Daoy (cell line): ENCODE data around the gene CELA2B. TPM values are rescaled to one million over a fixed set of nuclear protein-coding genes. Genes with fewer than 3 reads are reported as not detected.
"Not testable (repeated sequence)": the region's sequence is repeated elsewhere in the genome, so short reads cannot be mapped to it uniquely, and the experiment has no call there.

Experiments
- DNase-seq: peaks from one replicate; pipeline ENCODE4 v3.0.0-alpha.2; 2015; ENCODE audit warnings: low read depth
- total RNA-seq: library from RNA; depleted of rRNA; stranded (reverse); fragments of >200 nt; shearing (Covaris generic); gene quantifications from 2 replicates; pipeline ENCODE4 v1.2.3, GENCODE V29; 2014; rRNA removed

Gene CELA2B
- total RNA-seq: not detected in 2 replicates

DNA sequence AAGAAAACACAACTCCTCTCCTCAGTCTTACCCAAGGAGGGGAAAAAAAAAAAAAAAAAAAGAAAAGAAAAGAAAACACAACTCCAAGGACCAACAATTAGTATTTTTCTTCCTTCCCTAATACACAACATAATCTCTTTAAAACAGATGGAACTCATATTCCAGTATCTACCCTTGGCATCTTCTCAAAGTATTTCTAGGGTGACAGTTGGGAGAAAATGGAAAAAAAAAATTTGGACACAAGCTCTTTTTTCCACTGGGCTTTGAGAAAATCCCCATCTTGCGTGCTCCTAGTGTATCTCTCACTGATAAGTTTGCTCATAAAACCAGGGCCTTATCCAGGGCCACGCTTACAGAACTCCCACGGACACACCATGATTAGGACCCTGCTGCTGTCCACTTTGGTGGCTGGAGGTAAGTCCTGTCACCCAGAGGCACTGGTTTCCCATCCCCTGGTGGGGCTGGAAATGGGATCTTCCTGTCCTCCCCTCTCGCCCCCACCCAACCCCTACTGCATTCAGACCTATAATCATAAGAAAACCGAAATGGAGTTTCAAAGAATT lies at the start of gene CELA2B:
Gene CELA2B, plus strand, starts transcription at position 353 of the 563 bp plus-strand sequence. Its CDS starts 22 bp downstream, at position 375.
- DNase-seq: no peak

DNA sequence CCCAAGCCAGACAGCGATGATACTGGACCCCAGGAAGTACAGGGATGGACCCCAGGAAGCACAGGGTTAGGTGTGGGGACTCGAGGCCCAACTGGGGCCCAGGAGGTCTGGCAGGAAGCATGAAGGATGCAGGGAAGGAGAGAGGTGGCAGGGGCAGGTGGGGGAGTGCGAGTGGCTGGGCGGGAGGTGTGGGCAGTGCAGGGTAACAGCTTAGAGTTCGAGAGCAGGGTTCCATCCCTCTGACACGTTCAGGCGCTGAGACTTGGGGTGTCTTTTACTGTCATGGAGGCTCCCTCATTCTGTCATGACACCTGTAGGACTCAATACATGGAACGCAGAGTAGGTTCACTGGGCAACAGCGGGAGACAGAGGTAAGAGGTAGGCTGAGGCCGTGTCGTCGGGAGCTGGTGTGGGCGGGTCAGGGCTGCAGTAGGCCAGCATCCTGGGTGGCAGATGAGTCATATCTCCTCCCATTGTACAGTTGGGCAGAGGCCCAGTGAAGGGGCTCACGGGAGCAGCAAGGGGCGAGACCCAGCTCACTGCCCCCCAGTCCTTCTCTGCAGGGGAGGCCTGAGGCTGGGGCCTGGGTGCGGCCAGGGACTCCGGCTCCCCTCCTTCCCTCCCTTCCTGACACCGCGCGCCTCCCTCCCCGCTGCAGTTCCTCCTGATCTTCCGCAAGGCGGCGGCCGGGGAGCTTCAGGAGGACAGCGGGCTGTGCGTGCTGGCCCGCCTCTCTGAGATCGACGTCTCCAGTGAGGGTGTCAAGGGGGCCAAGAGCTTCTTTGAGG lies 49.2 kb upstream of the CELA2B start:
- peak; percentile 73 for DNase-seq

DNA sequence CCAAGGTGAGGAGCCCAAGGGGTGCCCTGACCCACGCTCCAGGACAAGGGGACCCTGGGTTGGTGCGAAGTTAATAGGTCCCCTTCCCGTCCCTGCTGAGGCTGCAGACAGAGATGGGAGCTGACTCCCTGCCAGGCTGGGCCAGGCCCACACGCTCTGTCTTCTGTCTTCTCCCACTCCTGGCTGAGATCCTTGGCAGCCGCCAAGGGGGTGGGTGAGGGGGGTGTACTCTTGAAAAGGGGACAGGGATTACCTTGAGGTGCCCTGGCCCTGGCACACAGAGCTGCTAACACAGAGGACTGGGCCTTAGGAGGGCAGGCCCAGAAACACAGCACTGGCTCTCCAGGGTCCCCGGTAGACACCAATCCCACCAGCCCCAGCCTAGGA lies 48.6 kb upstream of the CELA2B start:
- no peak for DNase-seq

DNA sequence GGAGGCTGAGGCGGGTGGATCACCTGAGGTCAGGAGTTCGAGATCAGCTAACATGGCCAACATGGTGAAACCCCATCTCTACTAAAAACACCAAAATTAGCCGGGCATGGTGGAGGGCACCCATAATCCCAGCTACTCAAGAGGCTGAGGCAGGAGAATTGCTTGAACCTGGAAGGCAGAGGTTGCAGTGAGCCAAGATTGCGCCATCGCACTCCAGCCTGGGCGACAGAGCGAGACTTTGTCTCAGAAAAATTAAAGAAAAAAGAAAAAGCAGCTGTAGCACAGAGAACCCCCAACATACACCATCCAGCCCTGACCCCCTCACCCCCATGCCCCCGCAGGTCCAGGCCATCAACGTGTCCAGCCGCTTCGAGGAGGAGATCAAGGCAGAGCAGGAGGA lies 47.7 kb upstream of the CELA2B start:
- not testable (repeated sequence) for DNase-seq

DNA sequence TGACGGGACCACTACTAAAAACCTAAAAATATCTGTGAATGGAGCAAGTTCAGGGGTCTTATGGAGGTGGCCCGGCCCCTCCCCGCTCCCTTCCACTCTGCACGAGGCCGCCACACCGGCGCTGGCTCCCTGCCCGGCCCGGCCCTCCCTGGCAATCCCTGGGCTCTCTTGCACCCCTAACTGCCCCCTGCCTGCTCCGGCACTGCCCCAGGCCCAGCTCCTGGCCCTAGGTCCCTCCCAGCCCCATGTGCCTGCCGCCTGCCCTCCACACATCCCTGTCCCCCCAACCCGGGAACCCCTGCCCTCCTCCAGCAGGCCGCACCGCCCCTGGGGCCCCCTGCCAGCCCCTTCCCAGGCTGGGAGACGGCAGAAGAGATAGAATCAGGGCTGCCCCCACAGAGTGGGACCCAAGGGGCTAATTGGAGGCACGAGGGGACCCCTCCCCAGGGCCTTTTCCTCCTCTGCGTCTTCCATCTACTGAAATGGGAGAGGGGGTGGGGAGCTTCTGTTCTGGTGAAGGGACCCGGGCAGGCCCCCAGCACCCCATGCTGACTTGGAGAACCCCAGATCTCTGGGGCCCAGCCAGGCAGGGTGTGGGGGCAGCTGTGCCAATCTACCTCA lies 47.0 kb upstream of the CELA2B start:
- no peak for DNase-seq

DNA sequence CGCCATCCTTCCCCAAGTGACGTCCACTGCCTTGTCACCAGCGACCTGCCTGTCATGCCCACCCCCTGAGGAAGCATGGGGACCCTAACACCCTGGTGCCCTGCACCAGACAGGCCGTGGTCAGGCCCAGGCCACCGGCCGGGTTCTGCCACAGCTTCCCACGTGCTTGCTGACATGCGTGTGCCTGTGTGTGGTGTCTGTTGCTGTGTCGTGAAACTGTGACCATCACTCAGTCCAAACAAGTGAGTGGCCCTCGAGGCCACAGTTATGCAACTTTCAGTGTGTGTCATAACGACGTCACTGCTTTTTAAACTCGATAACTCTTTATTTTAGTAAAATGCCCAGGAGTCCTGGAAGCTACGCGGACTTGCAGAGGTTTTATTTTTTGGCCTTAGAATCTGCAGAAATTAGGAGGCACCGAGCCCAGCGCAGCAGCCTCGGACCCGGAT lies 46.2 kb upstream of the CELA2B start:
- no peak for DNase-seq

DNA sequence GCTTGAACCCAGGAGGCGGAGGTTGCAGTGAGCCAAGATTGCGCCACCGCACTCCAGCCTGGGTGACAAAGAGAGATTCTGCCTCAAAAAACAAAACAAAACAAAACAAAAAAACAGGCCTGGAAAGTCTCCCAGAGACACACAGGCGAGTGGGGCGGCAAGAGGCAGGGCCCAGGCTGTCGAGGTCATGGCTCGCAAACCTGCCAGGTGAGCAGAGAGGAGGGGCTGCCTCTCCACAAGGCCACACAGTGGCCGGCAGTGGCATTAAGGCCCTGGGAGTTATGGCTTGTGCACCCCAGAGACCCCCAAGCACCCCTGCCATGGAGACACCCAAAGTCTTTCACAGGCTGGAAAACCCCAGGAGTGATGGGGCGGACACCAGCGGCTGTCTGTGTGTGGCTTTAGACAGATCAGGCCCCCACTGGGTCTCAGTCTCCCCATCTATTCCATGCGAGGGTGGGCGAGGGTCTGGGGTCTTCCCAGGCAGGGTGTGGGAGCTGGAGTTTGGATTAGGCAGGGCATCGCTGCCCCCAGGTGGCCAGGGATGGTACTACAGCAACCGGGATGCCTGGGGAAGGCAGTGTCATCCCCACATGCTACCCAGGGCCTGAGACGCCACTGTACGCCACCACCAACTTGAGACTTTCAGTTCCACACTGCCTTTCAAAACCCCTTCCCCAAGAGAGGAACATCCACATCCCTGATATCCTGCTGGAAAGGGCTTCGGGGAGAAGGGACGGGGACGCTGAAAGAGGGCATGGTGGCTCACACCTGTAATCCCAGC lies 44.9 kb upstream of the CELA2B start:
- DNase-seq: peak; percentile 66

DNA sequence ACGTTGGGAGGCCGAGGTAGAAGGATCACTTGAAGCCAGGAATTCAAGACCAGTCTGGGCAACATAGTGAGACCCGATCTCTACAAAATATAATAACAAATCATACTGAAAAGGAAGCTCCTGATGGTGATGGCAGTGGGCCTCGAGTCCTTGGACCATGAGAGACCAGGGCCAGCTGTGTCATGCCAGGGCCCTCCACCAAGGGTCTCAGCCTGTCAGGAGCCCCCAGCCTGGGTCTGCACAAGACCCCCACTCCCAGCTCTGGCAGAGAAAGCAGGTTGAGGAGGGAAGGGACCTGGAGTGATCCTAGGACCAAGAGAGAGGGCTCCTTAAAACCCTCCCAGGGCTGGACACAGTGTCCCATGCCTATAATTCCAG lies 44.3 kb upstream of the CELA2B start:
- DNase-seq: no peak

DNA sequence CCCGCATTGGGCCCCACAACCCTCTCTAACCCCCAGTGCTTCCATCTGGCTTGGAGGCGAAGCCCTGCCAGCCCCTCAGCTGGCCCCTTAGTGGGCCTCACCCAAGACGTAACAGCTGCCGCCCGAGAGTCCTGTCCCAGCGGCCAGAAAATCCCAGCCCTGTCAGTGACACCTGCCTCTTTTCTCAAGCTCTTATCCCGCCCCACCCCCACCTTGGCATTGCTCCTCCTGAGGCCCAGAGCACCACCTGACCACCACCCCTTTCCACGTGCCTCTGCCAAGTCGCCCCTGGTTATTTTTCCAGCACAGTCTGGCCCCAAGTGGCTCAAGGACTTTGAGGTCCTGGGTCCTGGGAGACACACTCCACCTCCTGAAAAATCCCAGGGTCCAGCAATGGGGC lies 43.6 kb upstream of the CELA2B start:
- DNase-seq: no peak

DNA sequence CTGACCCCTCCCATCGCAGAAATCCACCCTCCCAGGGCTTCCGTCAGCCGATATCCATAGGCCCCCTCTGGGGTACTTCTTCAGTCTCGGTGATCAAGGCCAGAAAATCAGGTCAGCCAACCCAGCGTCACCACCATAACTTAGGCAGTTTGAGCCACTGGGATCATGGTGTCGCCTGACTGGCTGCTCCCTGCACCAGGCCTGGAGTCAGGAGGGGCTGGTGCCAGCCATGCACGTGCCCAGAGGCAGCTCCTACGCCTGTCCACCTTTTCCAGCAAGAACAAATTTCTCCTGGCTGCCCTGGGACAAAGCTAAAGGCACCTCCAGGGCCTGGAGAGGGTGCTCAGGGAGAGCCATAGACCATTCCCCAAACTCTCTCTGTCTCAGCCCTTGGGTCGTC lies 42.4 kb upstream of the CELA2B start:
- no peak for DNase-seq

DNA sequence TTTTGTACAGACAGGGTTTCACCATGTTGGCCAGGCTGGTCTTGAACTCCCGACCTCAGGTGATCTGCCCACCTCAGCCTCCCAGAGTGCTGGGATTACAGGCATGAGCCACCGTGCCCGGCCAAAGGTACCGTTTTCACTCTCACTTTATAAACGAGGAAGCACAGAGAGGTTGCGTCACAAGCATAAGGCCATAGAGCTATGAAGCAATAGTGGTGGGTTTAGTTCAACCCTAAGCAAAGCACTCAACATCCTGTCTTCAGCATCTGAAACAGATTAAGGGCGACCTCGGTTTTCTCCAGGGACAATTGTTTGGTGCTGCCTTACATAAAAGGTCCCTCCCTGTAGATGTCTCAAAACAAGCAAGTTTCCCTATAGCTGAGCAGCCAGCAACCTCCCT lies 41.2 kb upstream of the CELA2B start:
- DNase-seq: not testable (repeated sequence)

DNA sequence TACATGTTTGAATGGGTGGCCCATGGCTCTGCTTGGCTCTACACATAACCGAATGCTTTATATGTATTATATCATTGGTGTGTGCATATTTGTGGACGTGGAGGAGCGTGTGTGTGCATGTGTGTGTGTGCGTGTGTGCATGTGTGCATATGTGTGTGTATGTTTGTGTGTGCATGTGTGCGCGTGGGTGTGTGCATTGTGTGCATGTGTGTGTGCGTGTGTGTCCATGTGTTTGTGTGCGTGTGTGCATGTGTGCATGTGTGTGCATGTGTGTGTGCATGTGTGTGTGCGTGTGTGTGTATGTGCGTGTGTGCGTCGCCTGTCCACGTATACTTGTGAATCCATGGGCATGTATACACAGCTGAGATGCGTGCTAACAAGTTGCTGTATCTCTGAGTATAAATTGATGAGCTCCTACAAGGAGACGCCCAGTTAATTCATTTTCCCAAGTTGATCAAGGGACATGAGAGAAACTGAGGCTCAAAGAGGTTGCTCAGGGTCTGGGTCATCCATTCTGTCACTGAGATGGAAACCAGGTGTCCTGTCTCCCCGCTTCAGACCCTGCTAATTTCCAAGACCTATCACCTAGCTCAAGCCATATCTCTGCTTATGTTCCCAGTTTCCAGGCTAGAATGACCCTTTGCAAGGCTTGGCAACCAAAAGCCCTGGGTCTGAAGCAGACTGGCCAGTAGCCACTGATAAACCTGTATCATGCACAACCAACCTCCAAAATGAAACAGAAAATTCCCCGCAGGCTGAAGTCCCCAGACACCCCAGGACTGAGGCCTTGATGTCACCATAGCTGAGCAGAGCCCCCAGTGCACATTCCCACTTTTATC lies 40.4 kb upstream of the CELA2B start:
- DNase-seq: no peak

DNA sequence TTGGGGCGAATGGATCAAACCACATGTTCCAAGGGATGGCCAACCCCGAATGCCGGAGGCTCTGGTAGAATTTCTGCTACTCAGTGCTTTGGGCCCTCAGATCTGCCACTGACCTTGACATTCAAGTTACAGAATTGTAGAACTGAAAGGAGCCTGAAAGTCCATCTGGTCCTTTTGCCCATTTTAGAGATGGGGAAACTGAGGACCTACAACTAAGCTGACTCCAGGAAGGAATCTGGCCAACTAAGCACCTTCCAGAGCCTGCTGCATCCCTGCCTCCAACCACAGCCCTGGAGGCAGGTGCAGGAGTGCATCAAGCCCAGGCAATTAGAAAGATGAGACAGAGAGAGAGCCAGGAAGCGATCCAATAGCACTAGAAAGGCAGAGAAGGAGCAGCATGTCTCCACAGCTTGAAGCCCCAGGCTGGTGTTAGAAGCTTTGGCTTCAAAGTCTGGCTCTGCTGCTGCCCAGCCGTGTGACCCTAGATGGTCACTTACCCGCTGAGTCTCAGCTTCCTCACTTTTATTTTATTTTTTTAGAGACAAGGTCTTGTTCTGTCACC lies 38.9 kb upstream of the CELA2B start:
- no peak for DNase-seq

DNA sequence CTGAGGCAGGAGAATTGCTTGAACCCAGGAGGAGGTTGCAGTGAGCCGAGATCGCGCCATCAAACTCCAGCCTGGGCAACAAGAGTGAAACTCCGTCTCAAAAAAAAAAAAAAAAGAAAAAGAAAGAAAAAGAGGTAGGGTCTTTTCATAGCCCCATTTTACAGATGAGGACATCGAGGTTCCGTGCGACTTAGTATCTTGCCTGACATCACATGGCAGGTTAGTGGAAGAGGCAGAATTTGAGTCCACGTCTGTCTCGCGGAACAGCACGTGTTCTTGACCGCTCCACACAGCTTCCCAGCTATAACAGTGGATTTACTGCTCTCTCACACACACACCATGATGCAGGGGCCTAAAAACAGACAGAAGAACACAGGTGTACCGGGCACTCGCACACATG lies 36.6 kb upstream of the CELA2B start:
- DNase-seq: no peak

DNA sequence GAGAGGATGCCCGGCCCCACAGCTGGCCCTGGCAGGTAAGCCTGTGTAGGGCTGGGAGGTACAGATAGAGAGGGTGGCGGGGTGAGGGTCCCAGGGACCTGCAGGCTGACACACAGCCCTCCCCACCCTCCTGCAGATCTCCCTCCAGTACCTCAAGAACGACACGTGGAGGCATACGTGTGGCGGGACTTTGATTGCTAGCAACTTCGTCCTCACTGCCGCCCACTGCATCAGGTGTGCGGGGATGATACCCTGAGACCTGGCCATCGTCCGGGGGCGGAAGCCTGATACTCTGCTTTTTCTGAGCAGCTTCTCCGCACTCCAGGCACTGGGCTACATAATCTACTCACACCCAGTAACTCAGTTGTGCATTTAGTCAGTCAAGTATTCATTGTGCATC lies 35.5 kb upstream of the CELA2B start:
- no peak for DNase-seq

DNA sequence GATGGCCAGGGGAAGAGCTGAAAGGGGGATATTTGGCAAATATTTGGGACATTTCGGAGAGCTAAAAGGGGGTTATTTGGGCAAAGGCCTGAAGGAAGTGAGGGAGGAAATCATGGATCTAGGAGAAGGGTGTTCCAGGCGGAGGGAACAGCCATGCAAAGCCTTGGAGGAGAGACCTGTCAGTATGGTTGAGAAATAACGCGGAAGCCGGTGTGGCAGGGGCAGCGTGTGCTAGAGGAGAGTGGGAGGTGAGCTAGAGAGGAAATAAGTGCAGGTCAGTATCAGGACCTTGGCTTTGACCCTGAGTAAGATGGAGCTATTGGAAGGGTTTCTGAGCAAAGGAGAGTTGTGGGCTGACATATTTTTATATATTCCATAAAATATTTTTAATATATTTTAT lies 34.7 kb upstream of the CELA2B start:
- DNase-seq: no peak

DNA sequence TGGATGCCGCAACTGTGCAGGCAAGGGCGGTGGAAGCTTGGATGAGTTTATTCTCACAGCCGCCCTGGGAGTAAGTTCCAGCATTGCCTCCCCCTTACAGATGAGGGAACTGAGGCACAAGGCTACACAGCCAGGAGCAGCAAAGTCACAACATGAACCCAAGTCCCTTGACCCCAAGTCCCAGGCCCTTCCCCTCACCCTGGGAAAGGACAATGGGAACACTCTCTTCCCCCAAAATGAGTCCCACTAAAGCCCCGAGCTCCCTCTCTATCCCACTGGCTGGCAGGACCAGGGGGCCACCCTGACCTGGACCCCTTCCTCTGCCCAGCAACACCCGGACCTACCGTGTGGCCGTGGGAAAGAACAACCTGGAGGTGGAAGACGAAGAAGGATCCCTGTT lies 33.8 kb upstream of the CELA2B start:
- DNase-seq: no peak

DNA sequence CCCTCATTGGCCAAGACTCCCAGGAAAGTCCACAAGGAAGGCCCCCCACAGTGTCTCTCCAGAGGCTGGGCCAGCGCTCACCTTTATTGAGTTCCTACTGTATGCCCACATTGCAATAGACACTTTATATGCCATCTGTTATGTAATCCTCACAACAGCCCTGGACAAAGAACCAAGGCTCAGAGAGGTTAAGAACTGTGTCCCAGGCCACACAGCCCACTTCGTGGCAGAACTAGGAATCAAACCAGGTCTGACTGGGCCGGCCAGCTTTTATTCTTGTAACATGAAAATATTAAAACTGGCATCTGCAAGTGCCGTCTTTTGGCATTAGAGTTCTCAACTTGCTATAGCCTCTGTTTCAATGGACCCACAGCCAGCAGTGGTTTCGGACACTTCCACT lies 33.1 kb upstream of the CELA2B start:
- DNase-seq: no peak

DNA sequence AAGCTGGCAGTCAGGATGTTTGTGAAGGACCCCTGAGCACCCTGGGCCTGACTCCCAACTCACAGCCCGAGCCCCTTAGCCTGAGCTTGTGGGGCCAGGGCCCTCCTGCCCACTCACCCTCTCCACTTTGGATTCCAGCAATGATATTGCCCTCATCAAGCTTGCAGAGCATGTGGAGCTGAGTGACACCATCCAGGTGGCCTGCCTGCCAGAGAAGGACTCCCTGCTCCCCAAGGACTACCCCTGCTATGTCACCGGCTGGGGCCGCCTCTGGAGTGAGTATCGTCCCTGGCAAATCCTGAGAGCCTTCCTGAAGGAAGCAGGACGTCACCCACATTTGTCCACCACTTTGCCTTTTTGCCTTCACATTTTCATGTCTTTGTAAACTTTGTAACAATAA lies 32.6 kb upstream of the CELA2B start:
- DNase-seq: no peak

DNA sequence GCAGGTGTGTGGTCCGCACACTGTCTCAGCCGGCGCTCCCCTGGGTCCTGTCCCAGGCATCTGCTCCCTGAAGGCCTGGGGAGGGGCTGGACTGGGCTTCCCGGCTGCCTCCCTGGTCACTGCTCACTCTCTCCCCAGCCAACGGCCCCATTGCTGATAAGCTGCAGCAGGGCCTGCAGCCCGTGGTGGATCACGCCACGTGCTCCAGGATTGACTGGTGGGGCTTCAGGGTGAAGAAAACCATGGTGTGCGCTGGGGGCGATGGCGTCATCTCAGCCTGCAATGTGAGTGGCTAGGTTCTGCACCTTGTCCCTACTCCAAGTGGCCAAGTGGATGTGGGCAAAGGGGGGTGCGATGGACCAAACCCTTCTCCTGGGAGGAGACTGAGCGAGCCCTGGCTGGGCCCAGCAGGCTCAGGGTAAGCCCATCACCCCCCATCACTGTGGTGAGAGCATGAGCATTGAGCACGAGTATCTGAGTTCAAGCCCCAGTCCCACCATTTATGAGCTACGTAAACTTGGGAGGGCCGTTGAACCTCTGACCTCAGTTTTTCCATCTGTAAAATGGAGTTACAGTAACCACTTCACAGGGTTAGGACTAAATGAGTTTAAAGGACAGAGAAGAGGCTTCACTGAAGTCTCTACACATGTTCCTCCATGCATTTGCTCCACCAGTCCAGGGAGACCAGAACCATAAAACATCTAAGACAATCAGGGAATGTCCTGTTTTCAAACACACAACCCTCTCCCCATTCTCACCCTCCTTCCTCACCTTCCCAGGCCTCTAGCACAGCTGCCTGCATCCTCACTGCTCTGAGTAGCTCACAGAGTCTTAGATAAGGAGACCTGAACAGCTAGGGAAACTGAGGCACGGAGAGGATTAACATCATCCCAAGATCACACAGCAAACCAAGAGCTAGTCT lies 31.2 kb upstream of the CELA2B start:
- DNase-seq: no peak
